HG03045 (cell line): ENCODE data around the gene RGPD8.
"Not testable (repeated sequence)": the region's sequence is repeated elsewhere in the genome, so short reads cannot be mapped to it uniquely, and the experiment has no call there.

Experiments
- ATAC-seq: cut with Tn5 transposase; IDR thresholded peaks from one replicate; pipeline ENCODE4 v1.9.1; 2021; ENCODE audit warnings: mild to moderate bottlenecking, moderate library complexity; ENCODE audit not compliant: unreplicated experiment

Gene RGPD8

DNA sequence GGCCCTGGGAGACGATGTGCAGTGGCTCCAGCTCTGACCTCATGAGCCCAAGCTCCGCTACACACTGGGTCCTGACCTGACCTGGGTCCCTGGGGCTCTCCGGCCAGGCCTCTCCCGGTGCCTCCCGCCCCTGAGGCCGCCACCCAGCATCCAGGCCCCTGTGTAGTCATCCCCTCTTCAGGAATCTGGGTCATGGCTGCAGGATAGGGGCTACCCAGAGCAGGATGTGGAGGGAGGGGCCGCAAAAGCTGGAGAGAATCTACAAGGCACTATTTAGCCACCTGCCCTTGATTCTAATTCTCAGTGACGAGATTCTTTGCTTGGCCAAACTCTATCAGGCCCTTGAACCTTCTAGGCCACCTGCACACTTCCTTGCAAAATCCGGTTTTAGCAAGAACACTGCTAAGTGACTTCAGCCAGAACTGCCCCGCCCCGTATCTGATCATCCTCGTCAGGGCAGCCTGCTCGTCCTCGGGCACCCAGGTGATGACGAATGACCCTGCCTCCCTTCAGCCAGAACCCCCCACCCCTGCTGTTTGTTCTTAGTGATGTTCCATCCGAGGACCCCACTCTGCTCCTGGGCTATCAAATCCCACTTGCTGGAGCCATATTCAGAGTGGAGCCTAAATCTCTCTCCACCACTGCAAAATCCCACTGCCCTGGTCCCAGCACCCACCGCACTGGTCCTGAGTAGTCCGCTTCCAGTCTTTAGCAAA lies 2.4 kb upstream of the RGPD8 start:
- not testable (repeated sequence) for ATAC-seq

DNA sequence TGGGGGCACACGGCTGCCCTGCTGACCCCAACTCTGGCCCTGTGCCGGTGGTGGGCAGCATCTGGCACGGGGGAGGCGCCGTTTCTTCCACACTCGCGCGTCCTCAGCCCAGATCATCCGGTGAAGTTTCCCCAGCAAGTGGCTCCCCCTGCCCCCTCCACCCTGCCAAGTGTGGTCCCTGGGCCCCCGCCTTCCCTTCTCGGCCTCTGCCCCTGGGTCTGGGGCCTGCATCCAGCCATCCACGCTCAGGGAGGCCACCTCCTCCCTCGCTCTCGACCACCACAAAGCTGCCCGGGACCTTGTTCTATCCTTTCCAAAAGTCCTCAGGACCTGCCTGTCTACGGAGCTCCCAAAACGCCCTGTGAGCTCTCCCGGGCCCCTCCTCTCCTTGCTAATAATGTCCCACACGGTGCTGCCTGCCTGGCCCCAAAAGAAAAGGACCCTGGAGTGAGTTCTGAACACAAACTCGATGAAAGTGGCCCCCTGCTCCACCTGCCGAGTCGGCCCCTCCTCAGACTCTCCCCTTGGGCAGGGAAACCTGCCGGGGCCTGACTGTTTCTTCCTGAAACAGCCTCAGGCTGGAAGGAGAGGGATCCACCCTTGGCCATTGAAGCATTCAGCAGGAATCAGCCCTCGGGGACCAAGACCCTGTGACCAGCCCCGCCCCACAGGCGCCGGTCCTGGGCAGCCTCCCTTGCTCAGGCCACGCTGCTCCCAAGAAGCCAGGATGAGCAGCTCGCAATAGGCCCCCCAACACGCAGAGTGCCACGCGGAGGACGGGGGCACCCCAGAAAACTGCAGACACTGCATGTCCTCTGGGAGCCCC lies 1.7 kb upstream of the RGPD8 start:
- not testable (repeated sequence) for ATAC-seq

DNA sequence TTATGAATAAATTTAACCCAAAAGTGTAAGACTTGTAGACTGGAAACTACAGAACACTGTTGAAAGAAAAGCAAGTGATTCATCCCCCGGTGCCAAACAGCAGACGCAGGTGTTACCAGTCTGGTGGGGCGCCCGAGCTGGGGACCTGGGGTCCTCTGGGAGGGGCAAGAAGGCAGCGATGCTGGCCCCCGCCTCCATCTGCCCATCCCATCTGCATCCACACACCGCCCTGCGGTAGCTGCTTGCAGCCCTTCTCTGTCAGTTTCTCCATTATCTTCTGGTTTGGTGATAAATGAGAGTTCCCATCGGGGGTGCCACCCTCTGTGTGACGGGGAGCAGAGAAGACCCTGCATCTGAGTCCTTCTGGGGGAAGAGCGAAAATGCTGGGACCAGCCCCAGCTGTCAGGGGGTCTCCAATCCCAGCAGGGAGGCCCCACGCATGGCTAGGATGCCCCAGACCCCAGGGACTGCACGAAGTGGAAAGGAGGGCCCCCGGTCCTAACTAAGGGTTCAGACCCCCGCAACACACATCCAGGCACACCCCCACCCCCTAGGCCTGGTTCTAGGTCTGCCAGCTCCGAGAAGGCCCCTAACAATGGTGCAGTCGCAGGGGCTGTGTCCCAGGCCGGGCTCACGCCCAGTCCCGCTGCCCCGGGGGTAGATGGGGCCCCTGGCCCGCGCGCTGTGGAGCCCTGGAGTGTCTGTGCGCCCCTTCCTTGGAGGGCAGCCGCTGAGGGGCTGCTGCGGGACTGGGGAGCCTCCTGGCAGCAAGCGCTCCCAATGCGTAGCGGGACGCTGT lies 686 bp upstream of the RGPD8 start:
- ATAC-seq, result no peak

DNA sequence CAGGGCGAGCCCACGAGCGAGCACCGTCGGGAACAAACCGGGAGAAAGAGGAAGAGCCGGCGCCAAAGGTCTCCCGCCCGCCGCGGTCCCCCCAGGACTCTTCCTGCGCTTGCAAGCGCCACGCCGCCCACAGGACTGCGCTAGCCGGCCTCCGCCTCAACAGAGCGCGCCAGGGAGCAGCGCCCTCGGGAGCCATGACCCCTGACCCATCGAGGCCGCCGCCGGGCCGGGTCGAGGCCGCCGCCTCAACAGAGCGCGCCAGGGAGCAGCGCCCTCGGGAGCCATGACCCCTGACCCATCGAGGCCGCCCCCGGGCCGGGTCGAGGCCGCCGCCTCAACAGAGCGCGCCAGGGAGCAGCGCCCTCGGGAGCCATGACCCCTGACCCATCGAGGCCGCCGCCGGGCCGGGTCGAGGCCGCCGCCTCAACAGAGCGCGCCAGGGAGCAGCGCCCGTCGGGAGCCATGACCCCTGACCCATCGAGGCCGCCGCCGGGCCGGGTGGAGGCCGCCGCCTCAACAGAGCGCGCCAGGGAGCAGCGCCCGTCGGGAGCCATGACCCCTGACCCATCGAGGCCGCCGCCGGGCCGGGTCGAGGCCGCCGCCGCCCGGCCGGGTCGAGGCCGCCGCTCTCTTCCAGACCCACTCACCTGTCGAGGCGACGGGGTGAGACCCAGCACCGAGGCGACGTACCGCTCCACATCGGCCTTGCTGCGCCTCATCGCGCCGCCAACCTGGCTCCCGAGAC lies 538 bp downstream of the RGPD8 start:
- ATAC-seq, result peak; percentile 50

DNA sequence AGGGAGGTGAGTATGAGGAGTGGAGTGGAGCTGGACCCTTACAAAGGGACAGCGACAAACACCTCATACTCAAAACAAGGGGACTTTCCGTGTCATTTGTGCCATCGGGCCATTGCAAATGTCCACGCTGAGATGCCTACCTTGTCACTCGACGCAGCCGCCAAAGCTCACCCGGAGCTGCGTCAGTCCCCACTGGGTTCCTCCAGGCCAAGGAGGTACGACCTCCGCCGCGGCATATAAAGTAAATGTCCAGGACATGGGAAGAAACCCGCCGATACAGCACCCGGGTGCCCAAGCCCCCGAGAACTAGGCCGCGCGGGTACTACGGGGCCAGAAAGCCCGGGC lies 1.1 kb downstream of the RGPD8 start:
- ATAC-seq, result not testable (repeated sequence)

DNA sequence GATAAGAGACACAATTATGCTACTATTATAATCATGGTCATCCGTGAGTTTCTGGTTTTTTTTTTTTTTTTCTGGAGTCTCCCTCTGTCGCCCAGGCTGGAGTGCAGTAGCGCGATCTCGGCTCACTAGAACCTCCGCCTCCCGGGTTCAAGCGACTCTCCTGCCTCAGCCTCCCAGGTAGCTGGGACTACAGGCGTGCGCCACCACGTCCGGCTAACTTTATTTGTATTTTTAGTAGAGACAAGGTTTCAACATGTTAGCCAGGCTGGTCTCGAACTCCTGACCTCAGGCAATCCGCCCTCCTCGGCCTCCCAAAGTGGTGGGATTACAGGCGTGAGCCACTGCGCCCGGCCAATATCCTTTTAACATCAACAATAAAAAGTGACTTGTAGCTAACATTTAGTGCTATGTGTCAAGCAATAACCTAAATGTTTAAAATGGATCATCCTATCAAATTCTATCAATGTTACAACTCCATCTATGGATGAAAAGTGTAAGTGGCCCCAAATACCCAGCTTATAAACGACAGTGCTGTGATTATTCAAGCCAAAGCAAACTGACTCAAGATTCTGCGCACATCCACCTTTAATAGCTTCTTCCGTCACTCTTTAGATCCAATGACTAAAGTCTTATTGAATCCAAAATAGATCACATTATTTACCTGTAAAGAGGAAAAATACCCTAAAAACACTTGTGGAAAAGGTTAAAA lies 1.7 kb downstream of the RGPD8 start:
- not testable (repeated sequence) for ATAC-seq

DNA sequence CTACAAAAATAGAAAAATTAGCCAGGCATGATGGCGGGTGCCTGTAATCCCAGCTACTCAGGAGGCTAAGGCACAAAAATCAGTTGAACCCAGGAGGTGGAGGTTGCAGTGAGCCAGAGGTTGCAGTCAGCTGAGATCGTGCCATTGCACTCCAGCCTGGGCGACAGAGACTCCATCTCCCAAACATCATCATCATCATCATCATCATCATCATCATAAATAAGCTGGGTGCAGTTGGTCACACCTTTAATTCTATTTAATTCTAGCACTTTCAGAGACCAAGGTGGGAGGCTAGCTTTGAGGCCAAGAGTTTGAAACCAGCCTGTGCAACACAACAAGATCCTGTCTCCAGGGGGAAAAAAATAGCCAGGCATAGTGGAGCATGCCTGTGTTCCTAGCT lies 8.9 kb downstream of the RGPD8 start:
- ATAC-seq, result not testable (repeated sequence)

DNA sequence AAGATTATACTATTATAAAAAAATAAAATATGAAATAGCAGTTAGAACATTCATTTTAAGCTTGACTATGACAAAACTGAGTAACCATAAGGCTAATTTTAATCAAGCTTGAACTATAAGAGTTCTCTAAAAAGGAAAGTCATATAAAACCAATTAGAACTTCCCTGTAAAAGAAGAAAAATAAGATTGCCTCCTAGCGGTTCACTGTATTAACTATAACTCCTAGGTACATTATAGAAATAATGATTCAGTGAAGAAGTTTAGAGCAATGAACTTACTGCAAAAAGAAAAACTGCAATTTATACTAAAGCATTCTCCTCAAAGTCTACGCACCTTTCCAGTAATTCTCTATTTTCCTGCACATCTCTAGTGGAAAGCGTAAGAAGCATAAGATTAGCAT lies 16.6 kb downstream of the RGPD8 start:
- ATAC-seq, result not testable (repeated sequence)

DNA sequence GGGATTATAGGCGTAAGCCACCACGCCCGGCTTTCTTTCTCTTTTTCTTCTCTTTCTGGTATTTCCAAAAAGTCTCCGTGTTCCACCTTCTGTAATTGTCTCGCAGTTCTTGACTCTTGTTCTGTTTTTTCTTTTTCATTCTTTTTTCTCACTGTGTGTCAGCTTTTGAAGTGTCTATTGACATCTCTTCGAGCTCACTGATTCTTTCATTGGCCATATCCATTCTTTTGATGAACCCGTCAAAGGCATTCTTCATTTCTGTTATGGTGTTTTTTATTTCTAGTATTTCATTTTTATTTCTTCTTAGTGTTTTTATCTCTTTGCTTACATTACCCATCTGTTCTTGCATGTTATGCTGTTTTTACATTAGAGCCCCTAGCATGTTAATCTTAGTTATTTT lies 73.4 kb downstream of the RGPD8 start:
- not testable (repeated sequence) for ATAC-seq

DNA sequence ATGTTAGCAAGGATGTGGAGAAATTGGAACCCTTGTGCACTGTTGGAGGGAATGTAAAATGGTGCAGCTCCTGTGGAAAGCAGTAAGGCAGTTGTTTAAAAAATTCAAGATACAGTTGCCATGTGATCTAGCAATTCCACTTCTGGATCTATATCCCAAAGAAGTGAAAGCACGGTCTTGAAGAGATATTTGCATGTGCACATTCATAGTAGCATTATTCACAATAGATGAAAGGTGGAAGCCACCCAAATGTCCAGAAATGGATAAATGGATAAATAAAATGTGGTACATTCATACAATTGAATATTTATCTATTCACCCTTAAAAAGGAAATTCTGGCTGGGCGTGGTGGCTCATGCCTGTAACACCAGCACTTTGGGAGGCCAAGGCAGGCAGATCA lies 79.1 kb downstream of the RGPD8 start:
- ATAC-seq, result not testable (repeated sequence)

DNA sequence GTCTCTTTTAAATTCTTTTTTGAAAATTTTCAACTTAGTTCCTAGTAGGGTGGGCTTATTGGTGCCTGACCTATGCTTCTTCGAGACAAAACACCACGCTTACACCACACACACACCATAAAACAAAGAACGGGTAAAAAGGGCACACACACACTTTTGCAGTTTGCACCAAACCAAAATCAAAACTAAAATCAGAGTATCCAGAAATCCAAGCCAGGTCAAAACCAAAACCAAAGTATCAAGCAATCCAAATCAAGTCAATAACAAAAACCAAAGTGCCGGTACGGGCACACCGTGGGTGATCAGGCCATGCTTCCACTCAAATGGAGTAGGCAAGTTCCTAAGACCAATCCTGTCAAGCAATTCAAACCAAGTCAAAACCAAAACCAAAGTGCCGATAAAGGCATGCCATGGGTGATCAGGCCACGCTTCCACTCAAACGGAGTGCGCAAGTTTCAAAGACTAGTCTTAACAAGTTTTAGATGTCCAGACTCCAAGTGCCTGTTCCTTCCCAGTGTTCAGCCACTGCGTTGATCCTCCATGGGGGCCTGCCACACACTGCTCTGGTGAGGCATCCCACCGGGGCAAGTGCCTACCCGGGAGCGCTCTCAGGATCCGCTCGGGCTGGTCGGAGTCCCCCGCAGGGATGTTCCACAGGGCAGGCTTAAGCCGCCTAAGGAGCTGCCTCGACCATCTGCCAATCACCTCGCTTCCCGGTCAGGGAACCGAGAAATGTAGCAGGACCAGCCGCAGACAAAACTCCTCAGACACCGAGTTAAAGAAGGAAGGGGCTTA lies 80.4 kb downstream of the RGPD8 start:
- ATAC-seq, result not testable (repeated sequence)

DNA sequence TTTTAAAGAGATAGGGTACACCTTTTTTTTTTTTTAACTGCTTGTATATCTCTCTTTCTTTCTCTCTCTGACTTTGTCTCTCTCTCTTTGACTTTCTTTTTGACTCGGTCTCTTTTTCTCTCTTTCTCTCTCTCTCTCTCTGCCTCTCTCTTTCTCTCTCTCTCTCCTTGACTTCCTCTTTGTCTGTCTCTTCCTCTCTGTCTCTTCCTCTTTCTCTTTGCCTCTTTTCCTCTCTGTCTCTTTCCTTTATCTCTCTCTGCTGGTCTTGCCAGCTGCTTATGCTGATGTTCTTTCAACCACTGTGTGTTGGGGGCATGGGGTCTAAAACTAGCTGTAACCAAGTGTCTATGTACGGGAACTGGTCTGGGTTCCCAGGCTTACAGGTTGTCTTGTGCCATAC lies 81.2 kb downstream of the RGPD8 start:
- not testable (repeated sequence) for ATAC-seq

DNA sequence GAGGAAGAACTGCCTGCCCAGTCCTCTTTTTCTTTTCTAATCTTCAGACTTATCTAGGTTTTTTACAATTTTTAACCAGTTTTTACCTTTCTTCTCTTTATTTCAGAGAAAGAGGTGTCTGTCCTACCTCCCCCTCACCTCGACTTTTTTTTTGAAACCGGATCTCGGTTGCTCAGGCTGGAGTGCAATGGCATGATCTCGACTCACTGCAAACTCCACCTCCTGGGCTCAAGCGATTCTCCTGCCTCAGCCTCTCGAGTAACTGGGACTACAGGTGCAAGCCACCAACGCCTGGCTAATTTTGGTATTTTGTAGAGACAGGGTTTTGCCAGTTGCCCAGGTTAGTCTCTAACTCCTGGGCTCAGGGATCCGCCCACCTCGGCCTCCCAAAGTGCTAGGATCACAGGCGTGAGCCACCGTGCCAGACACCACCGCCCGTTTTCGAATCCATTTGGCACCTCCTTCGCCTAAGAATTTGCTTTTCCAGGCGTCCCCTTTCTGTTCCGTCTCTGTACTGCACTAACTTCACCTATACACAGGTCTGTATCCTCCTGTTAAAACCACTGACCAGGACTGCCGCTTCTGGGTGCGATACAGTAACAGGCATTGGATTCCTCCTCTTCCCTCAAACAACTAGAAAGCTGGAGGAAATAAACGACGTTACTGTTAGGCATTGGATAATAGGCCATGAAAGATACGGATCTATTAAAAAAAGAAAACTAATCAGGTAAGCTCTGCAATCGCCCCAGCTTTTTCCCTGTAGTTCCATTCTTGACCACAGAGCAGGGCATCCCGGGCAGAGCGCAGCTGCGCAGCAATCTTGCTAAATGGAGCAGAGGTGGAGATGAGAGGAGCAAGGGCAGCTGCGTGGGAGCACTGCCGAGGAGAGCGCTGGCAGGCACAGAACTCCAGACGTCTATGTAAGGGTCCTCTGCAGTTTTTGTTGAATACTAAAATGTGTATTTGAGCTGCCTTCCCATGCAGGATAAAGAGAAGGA lies 88.1 kb downstream of the RGPD8 start:
- ATAC-seq, result no peak

DNA sequence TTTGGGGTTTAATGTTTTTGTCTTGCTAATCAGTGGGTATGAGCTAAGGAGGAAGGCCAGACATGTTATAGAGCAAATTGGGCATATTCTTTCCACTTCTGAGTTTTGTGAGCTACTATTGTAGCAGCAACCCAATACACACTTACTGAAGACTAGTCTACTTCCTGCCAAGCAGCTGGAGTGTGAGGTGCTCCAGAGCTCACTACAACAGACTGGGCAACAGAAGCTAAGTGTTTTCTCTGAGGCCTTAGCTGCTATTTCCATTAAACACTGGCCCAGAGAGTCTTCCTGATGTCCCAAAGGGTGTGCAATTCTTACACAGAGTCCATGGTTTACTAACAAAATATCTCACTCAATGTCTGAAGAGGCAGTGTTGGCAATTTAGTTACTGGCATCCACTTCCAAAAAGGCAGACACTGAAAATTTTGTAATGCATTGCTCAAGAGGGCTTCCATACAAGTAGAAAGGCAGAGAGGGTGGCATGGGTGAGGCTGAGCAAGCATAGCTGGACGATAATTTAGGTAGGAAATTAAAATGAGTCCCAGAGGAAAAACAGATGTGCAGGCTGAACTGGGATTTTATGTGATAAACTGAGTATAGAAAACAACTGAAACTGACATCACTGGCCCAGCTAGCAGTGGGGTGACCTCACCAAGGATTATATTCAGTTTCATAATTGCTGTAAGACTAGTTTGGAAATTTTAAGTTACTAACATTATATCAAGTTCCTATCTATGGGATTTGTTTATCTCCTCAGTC lies 89.4 kb downstream of the RGPD8 start:
- ATAC-seq, result no peak

DNA sequence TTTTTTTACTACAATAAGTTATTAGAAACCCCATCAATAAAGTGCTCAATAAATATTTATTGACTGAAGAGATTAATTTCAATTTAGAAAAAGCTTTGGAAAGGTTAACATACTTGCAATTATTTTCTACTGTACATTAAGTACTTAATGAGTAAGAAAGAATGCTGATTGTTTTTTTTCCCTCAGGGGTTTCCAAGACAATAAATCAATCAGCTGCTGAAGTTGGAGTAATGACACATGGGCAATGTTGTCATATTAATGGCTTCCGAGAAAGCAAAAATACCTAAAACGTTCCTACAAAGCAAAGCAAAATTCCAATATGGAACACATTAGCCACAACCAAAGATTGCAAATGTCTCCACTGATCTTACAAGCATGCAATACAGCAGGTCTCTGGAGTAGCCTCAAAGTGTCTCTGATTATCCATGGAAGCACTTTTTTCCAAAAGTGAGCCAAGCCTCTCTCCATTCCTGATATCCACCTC lies 91.3 kb downstream of the RGPD8 start:
- no peak for ATAC-seq

DNA sequence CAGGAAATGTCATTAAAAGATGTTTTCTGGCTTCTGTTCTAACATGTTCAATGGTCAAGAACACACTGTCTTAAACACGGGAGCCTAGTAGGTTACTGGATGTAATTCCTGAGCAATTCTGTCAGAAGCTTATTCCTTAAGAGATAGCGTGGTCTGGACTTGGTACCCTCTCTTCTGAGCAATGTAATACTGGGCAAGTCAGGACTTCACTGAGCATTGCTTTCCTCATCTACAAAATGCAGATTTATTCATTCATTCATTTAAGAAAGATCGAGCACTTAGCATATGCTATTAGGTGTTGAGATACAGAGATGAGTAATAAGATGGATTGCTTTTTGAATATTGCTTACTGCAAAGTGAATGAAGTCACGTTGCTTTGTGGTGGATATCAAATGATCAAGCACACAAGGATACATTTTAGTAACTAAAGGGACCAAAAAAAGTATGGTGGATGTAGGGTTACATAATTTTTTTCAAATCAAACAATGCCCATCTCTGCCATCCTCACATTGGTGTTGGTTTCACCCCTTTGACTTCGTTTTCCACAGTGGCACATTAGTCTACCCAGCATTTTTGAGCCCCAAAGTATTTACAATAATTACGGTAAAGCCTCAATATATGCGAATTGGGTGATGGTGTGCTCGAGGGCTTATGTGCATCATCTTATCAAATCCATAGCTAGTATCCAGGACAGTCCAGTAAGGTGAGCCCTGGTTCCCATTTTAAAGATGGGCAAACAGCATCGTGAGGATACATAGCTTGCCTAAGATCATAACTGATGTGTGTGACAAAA lies 92.8 kb downstream of the RGPD8 start:
- ATAC-seq, result no peak

DNA sequence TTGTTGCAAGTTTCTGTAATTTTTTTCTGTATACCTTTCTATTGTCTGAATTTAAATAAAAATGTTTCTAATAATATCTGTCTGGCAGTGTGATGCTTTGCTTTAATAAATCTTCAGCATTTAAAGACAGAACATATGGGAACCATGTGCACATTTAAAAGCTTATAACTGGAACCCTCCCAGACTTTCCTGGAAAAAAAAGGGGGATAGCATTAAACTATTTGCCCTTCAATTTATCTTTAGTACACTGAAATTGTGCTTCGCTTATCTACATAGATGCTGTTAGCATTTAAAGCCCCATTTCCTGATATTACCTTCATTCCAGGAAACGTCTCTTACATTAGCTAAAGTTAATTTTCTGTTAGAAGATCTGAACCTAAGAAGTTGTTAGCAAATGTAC lies 93.5 kb downstream of the RGPD8 start:
- ATAC-seq, result no peak
